Measurements from ENCODE around the gene OR51E1. TPM values are rescaled to one million over a fixed set of nuclear protein-coding genes. Genes with fewer than 3 reads are reported as not detected.
A peak's percentile ranks its signal among the peaks of the same experiment; 100 is the strongest.

The OR51E1 gene
- total and polyA plus RNA-seq, 9 of the 15 experiments (the other 6 are each of a cell fraction or from before 2014, with no cell fraction given), result 0.03 to 0.04 TPM; not detected in 7

DNA sequence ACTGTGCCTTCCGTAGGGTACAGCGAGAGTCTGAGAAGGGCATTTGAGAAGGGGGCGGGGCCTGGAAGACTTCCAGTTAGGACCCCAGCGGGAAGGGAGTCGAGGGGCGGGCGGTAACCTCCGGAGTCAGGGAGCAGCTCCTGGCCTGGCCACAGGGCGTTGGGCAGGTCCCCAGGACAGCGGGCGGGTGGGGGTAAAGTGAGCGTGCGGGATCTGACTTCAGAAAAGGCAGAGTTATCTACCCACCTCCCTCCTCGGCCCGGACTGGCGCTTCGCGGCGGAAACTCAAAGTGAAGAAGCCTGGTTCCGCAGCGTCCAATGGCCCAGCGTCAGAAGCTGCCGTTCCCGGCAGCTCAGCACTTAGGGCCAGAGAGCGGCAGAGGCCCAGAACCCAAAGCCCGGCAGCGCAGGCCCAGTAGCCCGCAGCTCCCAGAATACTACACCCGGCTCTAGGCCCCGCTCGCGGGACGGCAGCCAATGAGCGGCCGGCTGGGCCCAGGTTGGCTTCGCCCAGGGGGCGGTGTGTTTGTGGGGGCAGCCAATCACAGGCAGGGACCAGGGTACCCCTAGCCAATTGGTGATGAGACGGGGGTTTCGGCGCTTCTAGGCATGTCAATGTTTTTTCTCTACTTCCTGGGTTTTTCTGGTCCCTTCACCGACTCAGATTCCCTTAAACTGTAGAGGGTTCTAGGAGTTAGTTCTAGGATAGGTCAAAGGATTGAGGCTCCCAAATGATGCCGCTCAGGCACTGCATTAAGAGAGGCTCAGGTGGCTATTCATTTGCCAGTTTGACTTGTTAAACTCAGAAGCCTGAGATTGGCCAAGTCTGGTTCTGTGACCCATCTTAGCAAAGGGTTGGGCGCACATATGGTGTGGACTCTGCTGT is 35.8 kb upstream of the OR51E1 start, which contains the start of gene TRIM68 (continued):
- TF ChIP-seq IRF9 (tag; IDR thresholded peaks at IDR 0.05) (no peak), DMBX1 (CRISPR knock-in tag; IDR thresholded peaks at IDR 0.05; ENCODE audit: borderline replicate concordance) (no peak), FOXJ2 (tag; IDR thresholded peaks at IDR 0.05) (no peak), C11orf30 (IDR thresholded peaks at IDR 0.05; ENCODE audit: low read depth) (no peak), CCAR2 (IDR thresholded peaks at IDR 0.05; ENCODE audit: low read depth, low read length) (no peak), TEAD4 (IDR thresholded peaks at IDR 0.05; ENCODE audit: low read length) (no peak), TEAD4 (CRISPR knock-in tag; IDR thresholded peaks at IDR 0.05; ENCODE audit: borderline replicate concordance) (no peak), NFYB (IDR thresholded peaks at IDR 0.05; ENCODE audit: extremely low read depth, insufficient read length) (peak; percentile 86), ZNF24 (IDR thresholded peaks at IDR 0.05) (no peak), ATF7 (IDR thresholded peaks at IDR 0.05) (peak; percentile 67), ZFP36 (IDR thresholded peaks at IDR 0.05; ENCODE audit: low read depth, low read length, partially characterized antibody) (peak; percentile 60), MNT (conservative IDR thresholded peaks at IDR 0.05) (peak in 1 of 2 experiments; percentile 46; a peak in 1 of 4 replicates), BRCA1 (IDR thresholded peaks at IDR 0.05) (no peak), BRCA1 (CRISPR knock-in tag; IDR thresholded peaks at IDR 0.05) (no peak), ZNF609 (CRISPR knock-in tag; IDR thresholded peaks at IDR 0.05; ENCODE audit: borderline replicate concordance) (no peak)
- TF ChIP-seq, protein P1, sequence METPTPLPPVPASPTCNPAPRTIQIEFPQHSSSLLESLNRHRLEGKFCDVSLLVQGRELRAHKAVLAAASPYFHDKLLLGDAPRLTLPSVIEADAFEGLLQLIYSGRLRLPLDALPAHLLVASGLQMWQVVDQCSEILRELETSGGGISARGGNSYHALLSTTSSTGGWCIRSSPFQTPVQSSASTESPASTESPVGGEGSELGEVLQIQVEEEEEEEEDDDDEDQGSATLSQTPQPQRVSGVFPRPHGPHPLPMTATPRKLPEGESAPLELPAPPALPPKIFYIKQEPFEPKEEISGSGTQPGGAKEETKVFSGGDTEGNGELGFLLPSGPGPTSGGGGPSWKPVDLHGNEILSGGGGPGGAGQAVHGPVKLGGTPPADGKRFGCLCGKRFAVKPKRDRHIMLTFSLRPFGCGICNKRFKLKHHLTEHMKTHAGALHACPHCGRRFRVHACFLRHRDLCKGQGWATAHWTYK (CRISPR knock-in tag; IDR thresholded peaks at IDR 0.05), result no peak

Measured in K562 (cell line).